ENCODE results near the gene DAZL. TPM values are rescaled to one million over a fixed set of nuclear protein-coding genes. Genes with fewer than 3 reads are reported as not detected.
A peak's percentile ranks its signal among the peaks of the same experiment; 100 is the strongest.

DAZL gene
- polyA plus RNA-seq, 1 of the 3 experiments (the other 2 are of a cell fraction): not detected

- POLR2A ChIA-PET: no interaction called here
Observed at GRCh38 chr3:16587681-16588060, 17.6 kb downstream of the DAZL start.

More at GRCh38 chr3:16587681-16588060, 17.6 kb downstream of the DAZL start:
- Histone ChIP-seq H4K20me1 (ENCODE audit: insufficient read depth) (no peaks in the 10 kb centered on the region), H3K79me2 (ENCODE audit: insufficient read depth) (no peaks in the 10 kb centered on the region), H3K27ac (ENCODE audit: low read depth in 2 of 2, low read length in 1 of 2) (peak overlapping the region in 1 of 2 experiments; percentile 27; a peak in 1 of 4 replicates), H3F3A (replicated peaks; ENCODE audit: insufficient read depth) (no peaks in the 10 kb centered on the region), H3K4me2 (peak overlapping the region; percentile 2; the same call in 1 of the 2 replicates), H3K4me3 (ENCODE audit: low read depth in 2 of 2, low read length in 1 of 2) (no peak overlapping the region), H3K9ac (no peak overlapping the region), H3K9me2 (no peaks in the 10 kb centered on the region), H3K36me3 (replicated peaks in 1 of 2; ENCODE audit: control insufficient read depth in 1 of 2, insufficient read depth in 2 of 2, low read length in 1 of 2) (no peaks in the 10 kb centered on the region), H3K27me3 (ENCODE audit: insufficient read depth) (no peaks in the 10 kb centered on the region), H2AFZ (ENCODE audit: low read depth) (no peak overlapping the region), H3K4me1 (ENCODE audit: control insufficient read depth in 1 of 2, insufficient read depth in 2 of 2, low read depth in 1 of 2, low read length in 1 of 2) (no peaks in the 10 kb centered on the region), H3K9me3 (no peaks in the 10 kb centered on the region)
- CTCF ChIA-PET: interaction anchor here (0.7 to 4.4 kb wide), 3 partner anchors 13 to 444 kb away, joined by 3 to 19 read pairs (median 3); no protein-coding TSS in a partner anchor
- no peak for DNase-seq
- TF ChIP-seq CTCF (IDR thresholded peaks at IDR 0.05) (no peak), PBX3 (IDR thresholded peaks at IDR 0.05) (no peak), FOXJ3 (CRISPR knock-in tag; IDR thresholded peaks at IDR 0.05) (no peak), USF2 (IDR thresholded peaks at IDR 0.05; ENCODE audit: borderline replicate concordance, low read depth, low read length) (no peak), MXI1 (IDR thresholded peaks at IDR 0.05; ENCODE audit: low read depth, low read length) (no peak), NRF1 (IDR thresholded peaks at IDR 0.05; ENCODE audit: low read depth, low read length) (no peak), RXRA (IDR thresholded peaks at IDR 0.05; ENCODE audit: borderline replicate concordance, low read depth) (no peak), USF1 (IDR thresholded peaks at IDR 0.05; ENCODE audit: borderline replicate concordance, low read depth) (no peak), MEF2A (IDR thresholded peaks at IDR 0.05; ENCODE audit: borderline replicate concordance, low read depth) (no peak), JUND (IDR thresholded peaks at IDR 0.05) (no peak), GABPA (IDR thresholded peaks at IDR 0.05; ENCODE audit: low read depth) (no peak), TCF12 (IDR thresholded peaks at IDR 0.05) (no peak), SMC3 (IDR thresholded peaks at IDR 0.05; ENCODE audit: low read depth, low read length) (no peak), FOSL2 (IDR thresholded peaks at IDR 0.05; ENCODE audit: borderline replicate concordance, low read depth) (no peak)

Measured in SK-N-SH (cell line).